Measurements from ENCODE around the gene FGGY.
"Not testable (repeated sequence)": the region's sequence is repeated elsewhere in the genome, so short reads cannot be mapped to it uniquely, and the experiment has no call there.

The FGGY gene

DNA sequence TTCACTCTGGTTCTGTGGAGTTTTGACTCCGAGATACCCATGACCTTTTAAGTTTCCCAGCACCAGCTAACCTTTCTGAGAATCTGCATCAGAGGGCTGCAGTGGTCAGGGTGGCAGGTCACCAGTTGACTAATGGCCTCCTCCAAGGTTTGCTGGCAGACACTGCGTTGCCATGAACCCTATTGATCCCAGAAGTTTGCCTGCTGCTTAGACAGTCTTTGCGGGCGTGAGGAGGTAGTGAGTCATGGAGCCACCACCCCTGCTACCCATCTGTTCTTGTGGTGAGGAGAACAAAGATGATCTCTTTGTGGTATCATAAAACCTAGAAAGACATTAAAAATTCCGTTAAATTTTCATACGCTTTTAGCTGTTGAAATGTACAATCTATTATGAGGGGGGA lies 180.4 kb downstream of the FGGY start:
- no peak overlapping the region for H3K4me3 ChIP-seq (ENCODE audit: low read depth, low read length)

DNA sequence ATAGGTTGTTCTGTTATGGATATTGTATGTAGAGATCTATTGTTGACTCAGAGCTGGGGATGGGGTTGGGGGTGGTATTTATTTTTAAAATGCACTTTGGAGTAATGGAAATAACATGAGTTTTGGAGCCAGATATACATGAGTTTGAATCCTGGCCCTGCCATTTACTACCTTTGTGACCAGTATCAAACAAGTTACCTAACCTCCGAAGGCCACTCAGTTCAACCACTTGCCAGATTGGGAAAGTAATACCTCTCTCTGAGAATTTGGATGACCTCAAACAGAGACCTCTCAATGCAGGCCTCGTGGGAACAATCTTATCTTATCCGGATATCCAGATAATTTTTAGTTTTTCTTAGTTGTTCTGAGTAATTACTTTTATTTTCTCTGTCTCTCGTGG lies 181.0 kb downstream of the FGGY start:
- H3K4me3 ChIP-seq (ENCODE audit: low read depth, low read length) = no peak overlapping the region

- H3K4me3 ChIP-seq (ENCODE audit: low read depth, low read length) = no peak overlapping the region
Observed at GRCh38 chr1:59478822-59479221, 181.9 kb downstream of the FGGY start.

DNA sequence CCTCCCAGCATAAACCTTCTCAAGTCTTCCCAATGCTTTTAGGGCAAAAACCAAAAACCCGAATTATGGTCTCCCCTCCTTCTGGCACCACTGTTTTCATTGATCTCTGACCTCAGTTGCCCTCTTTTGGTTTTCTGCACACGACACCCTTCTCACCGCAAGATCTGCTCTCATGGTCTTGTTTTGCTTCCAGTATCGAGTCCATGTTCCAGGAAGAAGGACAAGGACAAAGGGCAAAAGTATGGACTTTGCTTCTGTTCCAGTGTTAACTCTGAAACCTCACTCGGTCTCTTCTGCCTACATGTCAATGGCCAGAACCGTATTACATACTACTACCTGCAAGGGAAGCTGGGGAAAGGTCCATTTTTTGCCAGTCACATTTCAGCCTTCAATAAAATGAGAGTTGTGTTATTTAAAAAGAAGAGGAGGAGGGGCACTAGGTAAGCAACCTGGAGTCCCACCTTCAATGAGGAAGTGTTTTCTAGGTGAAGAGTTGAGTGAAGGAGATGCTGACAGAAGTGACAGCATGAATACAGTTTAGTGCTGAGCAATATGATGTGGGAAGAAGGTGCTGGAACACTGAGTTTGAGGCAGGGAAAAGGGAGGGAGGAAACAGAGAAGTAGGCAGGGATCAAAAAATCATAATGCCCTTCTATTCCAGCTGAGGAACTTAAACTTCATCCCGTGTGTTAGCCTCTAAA lies 183.4 kb downstream of the FGGY start:
- no peak overlapping the region for H3K4me3 ChIP-seq (ENCODE audit: low read depth, low read length)

GRCh38 chr1:59481881-59482505 lies 185.1 kb downstream of the FGGY start:
- no peak overlapping the region for H3K4me3 ChIP-seq (ENCODE audit: low read depth, low read length)

- H3K4me3 ChIP-seq (ENCODE audit: low read depth, low read length) = no peak overlapping the region
Observed at GRCh38 chr1:59482986-59483385, 186.1 kb downstream of the FGGY start.

GRCh38 chr1:59484096-59484495 lies 187.2 kb downstream of the FGGY start:
- no peak overlapping the region for H3K4me3 ChIP-seq (ENCODE audit: low read depth, low read length)

- no peak overlapping the region for H3K4me3 ChIP-seq (ENCODE audit: low read depth, low read length)
Observed at GRCh38 chr1:59485171-59485570, 188.3 kb downstream of the FGGY start.

- H3K4me3 ChIP-seq (ENCODE audit: low read depth, low read length) = no peak overlapping the region
Observed at GRCh38 chr1:59485949-59486348, 189.1 kb downstream of the FGGY start.

DNA sequence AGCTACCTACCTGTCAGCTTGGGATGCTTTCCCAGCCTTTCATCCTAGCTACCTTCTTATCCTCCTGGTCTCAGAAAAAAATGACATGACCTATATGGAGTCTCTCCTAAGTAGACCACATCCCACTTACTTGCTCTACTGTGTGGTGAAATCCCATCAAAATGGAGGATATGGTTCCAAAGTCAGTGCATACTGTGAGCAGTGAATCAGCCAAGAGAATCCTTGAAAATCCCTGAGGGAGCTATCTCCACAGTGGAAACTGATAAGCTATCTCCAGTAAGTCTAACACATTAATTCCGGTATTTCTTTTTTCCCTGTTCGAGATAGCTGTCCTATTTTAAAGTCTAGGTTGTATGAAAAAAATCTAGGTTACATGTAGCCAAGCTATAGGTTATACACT lies 189.7 kb downstream of the FGGY start:
- no peak overlapping the region for H3K4me3 ChIP-seq (ENCODE audit: low read depth, low read length)

- H3K4me3 ChIP-seq (ENCODE audit: low read depth, low read length) = no peak overlapping the region
Observed at GRCh38 chr1:59487335-59488031, 190.6 kb downstream of the FGGY start.

- no peak overlapping the region for H3K4me3 ChIP-seq (ENCODE audit: low read depth, low read length)
Observed at GRCh38 chr1:59492500-59492899, 195.6 kb downstream of the FGGY start.

DNA sequence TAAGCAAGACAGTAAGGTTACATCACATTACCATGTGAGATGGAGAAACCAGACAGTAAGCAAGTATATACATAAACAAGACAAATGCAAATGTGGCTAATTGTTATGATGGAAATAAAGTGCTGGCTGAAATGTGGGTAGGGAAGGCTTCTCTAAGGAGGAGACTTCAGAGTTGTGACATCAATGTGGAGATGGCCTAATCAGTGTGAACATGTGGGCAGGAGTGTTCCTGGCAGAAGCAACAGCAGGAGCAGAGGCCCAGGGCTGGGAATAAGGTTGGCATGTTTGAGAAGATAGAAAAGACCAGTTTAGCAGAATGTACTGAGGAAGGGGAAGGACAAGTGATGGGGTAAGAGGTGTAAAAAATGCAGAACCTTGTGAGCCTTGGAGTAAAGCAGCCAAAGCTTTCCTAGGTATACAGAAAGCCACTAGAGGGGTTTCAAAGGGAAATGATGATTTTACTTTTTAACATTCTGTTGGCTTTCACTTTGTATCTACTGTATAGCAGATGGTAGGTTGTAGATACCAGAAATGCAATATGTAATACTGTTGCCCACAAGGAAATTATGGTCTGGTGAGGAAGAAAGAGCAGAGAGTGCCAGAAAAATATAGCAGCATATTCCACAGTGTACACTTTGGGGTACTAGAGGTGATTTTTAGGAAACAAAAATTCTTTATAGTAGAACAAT lies 197.4 kb downstream of the FGGY start:
- no peak overlapping the region for H3K4me3 ChIP-seq (ENCODE audit: low read depth, low read length)

DNA sequence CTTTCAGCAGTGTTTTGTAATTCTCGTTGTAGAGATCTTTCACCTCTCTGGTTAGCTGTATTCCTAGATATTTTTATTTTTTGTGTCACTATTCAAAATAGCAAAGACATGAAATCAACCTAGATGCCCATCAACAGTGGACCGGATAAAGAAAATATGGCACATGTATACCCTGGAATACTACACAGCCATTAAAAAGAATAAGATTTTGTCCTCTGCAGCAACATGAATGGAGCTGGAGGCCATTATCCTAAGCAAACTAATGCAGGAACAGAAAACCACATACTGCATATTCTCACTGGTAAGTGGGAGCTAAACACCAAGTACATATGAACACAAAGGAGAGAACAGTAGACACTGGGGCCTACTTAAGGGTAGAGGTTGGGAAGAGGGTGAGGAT lies 199.3 kb downstream of the FGGY start:
- H3K4me3 ChIP-seq (ENCODE audit: low read depth, low read length) = not testable (repeated sequence)

GRCh38 chr1:59497616-59498015 lies 200.7 kb downstream of the FGGY start:
- no peak overlapping the region for H3K4me3 ChIP-seq (ENCODE audit: low read depth, low read length)

GRCh38 chr1:59498640-59499039 lies 201.7 kb downstream of the FGGY start:
- H3K4me3 ChIP-seq (ENCODE audit: low read depth, low read length) = no peak overlapping the region

DNA sequence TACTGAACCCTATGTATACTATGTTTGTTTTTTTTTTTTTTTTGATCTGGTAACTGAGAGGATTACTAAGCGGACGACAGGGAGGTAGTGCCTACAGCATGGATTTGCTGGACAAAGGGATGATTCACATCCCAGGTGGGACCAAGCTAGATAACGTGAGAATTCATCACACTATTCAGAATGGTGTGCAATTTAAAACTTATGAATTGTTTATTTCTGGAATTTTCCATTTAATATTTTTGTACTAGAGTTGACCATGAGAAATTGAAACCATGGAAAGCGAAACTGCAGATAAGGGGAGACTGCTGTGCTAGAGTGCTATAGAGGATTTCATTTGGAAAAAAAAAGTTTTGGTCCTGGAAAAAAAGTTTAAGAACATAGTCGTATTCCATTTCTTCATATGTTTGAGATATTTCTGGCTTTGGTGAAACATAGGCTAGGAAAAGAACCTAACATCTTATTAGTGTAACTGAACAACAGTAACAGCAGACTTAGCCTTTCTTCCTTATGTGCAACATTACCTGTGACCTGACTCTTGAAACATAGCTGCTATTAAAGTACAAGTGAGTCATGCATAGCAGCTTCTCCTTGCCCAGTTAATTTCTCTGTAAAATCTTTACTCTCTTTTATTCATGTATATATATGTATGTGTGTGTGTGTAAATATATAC lies 202.5 kb downstream of the FGGY start:
- no peak overlapping the region for H3K4me3 ChIP-seq (ENCODE audit: low read depth, low read length)

GRCh38 chr1:59499943-59500569 lies 203.2 kb downstream of the FGGY start:
- no peak overlapping the region for H3K4me3 ChIP-seq (ENCODE audit: low read depth, low read length)

DNA sequence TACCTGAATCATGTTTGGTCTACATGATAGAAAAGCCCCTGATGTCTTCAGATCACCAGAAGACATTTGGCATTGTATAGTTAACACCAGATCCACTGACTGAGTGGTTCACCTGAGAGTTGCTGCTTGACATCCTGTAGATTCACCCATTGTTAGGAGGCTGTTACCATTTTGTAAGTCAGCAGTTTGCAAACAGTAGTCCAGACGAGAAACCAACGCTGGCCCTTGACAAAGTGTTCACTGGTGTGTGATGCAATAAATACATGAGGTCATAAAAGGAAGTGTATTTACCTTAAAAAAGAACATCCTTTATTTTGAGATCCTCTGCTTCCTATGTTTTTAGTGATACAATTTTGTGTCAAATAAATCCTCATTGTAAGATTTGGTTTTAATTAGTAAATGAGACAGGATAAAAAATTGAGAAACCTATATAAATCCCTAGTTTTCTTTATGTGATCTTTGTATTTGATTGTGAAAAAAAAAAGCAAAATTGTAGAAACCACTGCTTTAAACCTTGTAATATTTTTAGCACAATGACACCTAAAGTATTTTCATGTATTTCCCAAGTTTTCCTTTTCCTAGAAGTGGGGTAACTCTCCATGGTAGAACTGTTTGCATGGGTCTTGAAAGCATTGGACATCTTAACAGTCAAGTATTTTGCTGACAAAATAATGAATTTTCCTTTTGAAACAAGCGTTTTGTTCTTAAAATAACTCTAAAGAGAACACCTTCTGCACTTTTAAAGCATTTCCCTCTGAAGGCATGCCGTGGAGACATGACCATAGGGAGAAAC lies 204.3 kb downstream of the FGGY start:
- H3K4me3 ChIP-seq (ENCODE audit: low read depth, low read length) = no peak overlapping the region

Measured in iPS-11a (cell line).